Breast epithelium (tissue), 4 donors: ENCODE measurements around the gene RAB1A. TPM values are rescaled to one million over a fixed set of nuclear protein-coding genes. Genes with fewer than 3 reads are reported as not detected.

ENCODE experiments used
- DNase-seq, 2 donors: peaks; one replicate each; pipeline ENCODE4 v3.0.0-alpha.2; 2019; ENCODE audit warnings: low spot score in 2 of 2
- H3K27ac ChIP-seq, 2 donors: fragments of 200-600 bp; sonication (generic) in 1 of 2; one replicate each; pipeline ENCODE4 v1.5.1; 2016 to 2019; ENCODE audit warnings: mild to moderate bottlenecking in 1 of 2
- H3K27me3 ChIP-seq, 2 donors: fragments of 200-600 bp; sonication (generic) in 1 of 2; one replicate each; pipeline versions ENCODE4 v1.5.1 to v1.6.0; 2017 to 2019; ENCODE audit warnings: control low read depth in 1 of 2, mild to moderate bottlenecking in 1 of 2
- H3K36me3 ChIP-seq: fragments of 200-600 bp; one replicate; pipeline ENCODE4 v1.5.1; 2019
- H3K4me1 ChIP-seq, 2 donors: fragments of 200-600 bp; sonication (generic); one replicate each; pipeline ENCODE4 v1.5.1; 2016 to 2019; ENCODE audit warnings: control low read depth in 1 of 2
- H3K4me3 ChIP-seq, 3 donors: fragments of 200-600 bp; sonication (generic); 1 replicate in 2 of 3; 2 replicates in 1 of 3; pipeline ENCODE4 v1.5.1; 2016 to 2019; ENCODE audit warnings: mild to moderate bottlenecking in 3 of 3, moderate library complexity in 2 of 3
- H3K9me3 ChIP-seq, 2 donors: fragments of 200-600 bp; sonication (generic) in 1 of 2; one replicate each; pipeline ENCODE4 v1.5.1; 2016 to 2019; ENCODE audit warnings: control low read depth in 1 of 2
- POLR2A ChIP-seq: fragments of 450-650 bp; IDR thresholded peaks from one replicate; pipeline ENCODE4 v1.6.1; 2016; ENCODE audit warnings: antibody characterized with exemption, mild to moderate bottlenecking, moderate library complexity
- POLR2AphosphoS5 ChIP-seq, 3 donors: sonication (generic); formaldehyde crosslinking; IDR thresholded peaks; one replicate each; pipeline ENCODE4 v1.6.1; 2017; ENCODE audit warnings: antibody characterized with exemption in 3 of 3
- intact Hi-C: fragments of 100-400 bp; cut with DNase I; formaldehyde crosslinking; loops from one replicate; pipeline ENCODE4 v1.15.1; 2023; ENCODE audit warnings: low total_unique reads
- total RNA-seq, 3 donors: library from RNA; depleted of rRNA; stranded (reverse); fragments of >200 nt; gene quantifications; one replicate each; pipeline ENCODE4 v1.1.0, GENCODE V29; 2016
- TF ChIP-seq, protein P1 (sequence below), 3 donors: fragments of 450-650 bp; IDR thresholded peaks; one replicate each; pipeline ENCODE4 v1.5.1; 2016 to 2017; ENCODE audit warnings: antibody characterized with exemption in 3 of 3, mild to moderate bottlenecking in 3 of 3, moderate library complexity in 3 of 3

Gene RAB1A
- total RNA-seq, 3 donors from 2014 or later, result 86.1 to 107 (median 89.5) TPM

DNA sequence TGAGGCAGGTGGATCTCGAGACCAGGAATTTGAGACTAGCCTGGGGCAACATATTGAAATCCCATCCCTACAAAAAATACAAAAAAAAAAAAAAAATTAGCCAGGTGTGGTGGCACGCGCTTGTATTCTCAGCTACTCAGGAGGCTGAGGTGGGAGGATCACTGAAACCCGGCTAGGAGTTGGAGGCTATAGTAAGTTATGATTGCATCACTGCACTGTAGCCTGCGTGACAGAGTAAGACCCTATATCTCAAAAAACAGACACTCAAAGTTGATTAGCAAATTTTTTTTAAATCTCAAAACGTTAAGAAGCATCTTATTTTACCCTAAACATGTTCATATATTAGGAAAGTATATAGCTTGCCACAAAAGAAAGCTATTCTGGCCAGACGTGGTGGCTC, 7.6 kb downstream of the RAB1A start:
- DNase-seq, result no peak
- H3K36me3 ChIP-seq, result no peaks in the 10 kb centered on the region
- H3K4me1 ChIP-seq, result no peaks in the 10 kb centered on the region
- no peak overlapping the region for H3K4me3 ChIP-seq
- no peak for TF ChIP-seq POLR2AphosphoS5 (IDR thresholded peaks at IDR 0.05)
- TF ChIP-seq, protein P1, sequence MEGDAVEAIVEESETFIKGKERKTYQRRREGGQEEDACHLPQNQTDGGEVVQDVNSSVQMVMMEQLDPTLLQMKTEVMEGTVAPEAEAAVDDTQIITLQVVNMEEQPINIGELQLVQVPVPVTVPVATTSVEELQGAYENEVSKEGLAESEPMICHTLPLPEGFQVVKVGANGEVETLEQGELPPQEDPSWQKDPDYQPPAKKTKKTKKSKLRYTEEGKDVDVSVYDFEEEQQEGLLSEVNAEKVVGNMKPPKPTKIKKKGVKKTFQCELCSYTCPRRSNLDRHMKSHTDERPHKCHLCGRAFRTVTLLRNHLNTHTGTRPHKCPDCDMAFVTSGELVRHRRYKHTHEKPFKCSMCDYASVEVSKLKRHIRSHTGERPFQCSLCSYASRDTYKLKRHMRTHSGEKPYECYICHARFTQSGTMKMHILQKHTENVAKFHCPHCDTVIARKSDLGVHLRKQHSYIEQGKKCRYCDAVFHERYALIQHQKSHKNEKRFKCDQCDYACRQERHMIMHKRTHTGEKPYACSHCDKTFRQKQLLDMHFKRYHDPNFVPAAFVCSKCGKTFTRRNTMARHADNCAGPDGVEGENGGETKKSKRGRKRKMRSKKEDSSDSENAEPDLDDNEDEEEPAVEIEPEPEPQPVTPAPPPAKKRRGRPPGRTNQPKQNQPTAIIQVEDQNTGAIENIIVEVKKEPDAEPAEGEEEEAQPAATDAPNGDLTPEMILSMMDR (IDR thresholded peaks at IDR 0.05), result no peak
- no peak for TF ChIP-seq POLR2A
- no peaks in the 10 kb centered on the region for H3K27me3 ChIP-seq
- no peaks in the 10 kb centered on the region for H3K9me3 ChIP-seq
- intact Hi-C loops, result no loop called here
- H3K27ac ChIP-seq, result no peak overlapping the region

DNA sequence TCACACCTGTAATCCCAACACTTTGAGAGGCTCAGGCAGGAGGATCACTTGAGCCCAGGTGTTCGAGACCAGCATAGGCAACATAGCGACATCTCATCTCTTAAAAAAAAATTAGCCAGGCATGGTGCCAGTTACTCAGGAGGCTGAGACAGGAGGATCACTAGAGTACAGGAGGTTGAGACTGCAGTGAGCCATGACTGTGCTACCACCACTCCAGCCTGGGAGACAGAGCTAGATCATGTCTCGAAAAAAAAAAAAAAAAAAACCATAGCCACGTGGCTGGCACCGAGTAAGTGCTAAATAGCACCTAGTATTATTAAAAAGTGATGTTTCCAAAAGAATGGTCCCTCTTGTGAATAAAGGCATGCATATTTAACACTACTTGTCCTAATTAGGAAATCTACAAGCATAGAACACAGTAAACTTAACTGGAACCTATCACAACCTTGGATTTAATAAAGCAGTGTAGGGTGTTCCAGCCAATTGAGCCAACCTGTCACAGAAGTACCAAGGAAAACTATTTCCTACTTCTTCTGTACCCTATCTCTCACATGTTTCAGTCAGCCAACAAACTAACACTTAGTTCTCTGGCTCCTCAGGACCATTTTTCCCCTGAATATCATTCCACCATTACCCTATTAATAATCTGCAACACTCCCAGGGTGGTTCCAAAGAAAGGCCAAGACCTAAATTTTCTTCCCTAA, 8.8 kb downstream of the RAB1A start:
- no peak overlapping the region for H3K27ac ChIP-seq
- intact Hi-C loops, result no loop called here
- no peaks in the 10 kb centered on the region for H3K9me3 ChIP-seq
- H3K36me3 ChIP-seq, result no peaks in the 10 kb centered on the region
- TF ChIP-seq POLR2A, result no peak
- TF ChIP-seq, protein P1 (IDR thresholded peaks at IDR 0.05), result no peak
- no peak for TF ChIP-seq POLR2AphosphoS5 (IDR thresholded peaks at IDR 0.05)
- no peak for DNase-seq
- H3K4me3 ChIP-seq, result no peak overlapping the region
- H3K27me3 ChIP-seq, result no peaks in the 10 kb centered on the region
- no peaks in the 10 kb centered on the region for H3K4me1 ChIP-seq

DNA sequence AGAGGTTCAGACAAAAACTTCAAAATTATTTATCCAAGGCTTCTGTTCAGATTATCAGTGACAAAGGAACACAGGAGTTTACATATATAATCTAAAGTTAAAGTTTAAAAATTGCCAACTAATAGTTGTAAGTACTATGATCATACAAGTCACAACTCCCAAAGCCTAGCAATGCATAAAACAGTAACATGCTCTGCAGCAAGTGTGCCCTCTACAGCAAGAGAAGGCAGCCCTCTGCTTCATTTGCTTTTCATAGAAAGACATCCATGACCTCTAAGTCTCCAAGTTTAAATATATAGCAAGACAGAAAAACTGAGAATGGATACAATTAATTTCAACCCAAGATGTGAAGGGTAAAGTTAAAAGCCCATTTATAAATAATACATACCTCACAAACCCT, 13.3 kb downstream of the RAB1A start:
- Histone ChIP-seq H3K27me3 (no peaks in the 10 kb centered on the region), H3K27ac (no peak overlapping the region), H3K36me3 (no peaks in the 10 kb centered on the region), H3K4me1 (no peaks in the 10 kb centered on the region), H3K9me3 (no peaks in the 10 kb centered on the region), H3K4me3 (no peak overlapping the region)
- no peak for TF ChIP-seq POLR2AphosphoS5 (IDR thresholded peaks at IDR 0.05)
- TF ChIP-seq, protein P1 (IDR thresholded peaks at IDR 0.05), result no peak
- TF ChIP-seq POLR2A, result no peak
- no peak for DNase-seq
- intact Hi-C loops, result no loop called here

DNA sequence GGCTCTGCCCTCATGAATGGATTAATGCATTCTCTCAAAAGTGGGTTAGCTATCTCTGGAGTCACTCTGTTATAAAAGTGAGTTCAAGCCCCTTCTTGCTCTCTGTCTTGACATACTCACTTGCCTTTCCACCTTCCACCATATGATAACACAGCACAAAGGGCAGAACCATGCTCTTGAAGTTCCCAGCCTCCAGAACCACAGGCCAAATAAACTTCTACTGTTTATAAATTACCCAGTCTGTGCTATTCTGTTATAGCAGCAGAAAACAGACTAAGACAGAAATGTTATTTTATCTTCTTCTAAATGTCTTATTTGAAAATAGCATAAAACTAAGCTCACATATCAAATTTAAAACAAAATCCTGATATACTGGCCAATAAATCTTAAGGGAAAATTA, 15.0 kb downstream of the RAB1A start:
- Histone ChIP-seq H3K36me3 (no peaks in the 10 kb centered on the region), H3K9me3 (no peaks in the 10 kb centered on the region), H3K4me3 (no peak overlapping the region), H3K27me3 (no peaks in the 10 kb centered on the region), H3K4me1 (no peaks in the 10 kb centered on the region), H3K27ac (no peak overlapping the region)
- TF ChIP-seq, protein P1 (IDR thresholded peaks at IDR 0.05), result no peak
- TF ChIP-seq POLR2AphosphoS5 (IDR thresholded peaks at IDR 0.05) (no peak), POLR2A (no peak)
- no peak for DNase-seq
- intact Hi-C loops, result no loop called here

DNA sequence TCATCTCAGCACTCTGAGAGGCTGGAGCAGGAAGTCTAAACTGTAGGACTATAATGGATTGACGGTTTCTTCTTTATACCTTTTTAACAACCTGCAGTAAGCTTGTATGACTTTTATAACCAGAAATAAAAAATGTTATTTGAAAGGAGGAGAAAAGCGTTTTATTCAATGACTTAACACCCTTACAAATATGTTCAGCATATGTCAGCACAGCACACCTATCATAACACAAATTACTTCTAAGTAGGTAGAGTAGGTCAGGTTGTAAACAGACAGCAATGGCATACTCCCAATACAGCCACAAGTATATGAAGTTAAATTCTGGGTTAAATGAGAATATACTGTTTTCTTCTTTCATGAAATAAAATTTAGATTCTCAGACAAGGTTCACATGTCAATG, 16.1 kb downstream of the RAB1A start:
- TF ChIP-seq POLR2AphosphoS5 (IDR thresholded peaks at IDR 0.05), result no peak
- TF ChIP-seq, protein P1 (IDR thresholded peaks at IDR 0.05), result no peak
- no peak for TF ChIP-seq POLR2A
- DNase-seq, result no peak
- Histone ChIP-seq H3K9me3 (no peaks in the 10 kb centered on the region), H3K4me3 (no peak overlapping the region), H3K27ac (no peak overlapping the region), H3K27me3 (no peaks in the 10 kb centered on the region), H3K4me1 (no peaks in the 10 kb centered on the region), H3K36me3 (no peaks in the 10 kb centered on the region)
- intact Hi-C loops, result no loop called here
